ENCODE results near the gene TMEM132A.

Gene TMEM132A

GRCh38 chr11:60924110-60924905, at the start of gene TMEM132A:
TSS of gene TMEM132A (plus strand) at chr11:60924460. CDS start at chr11:60924634, 174 bp downstream.
- DNase-seq (ENCODE audit: low read depth), result no peak

GRCh38 chr11:60875366-60876167, 48.7 kb upstream of the TMEM132A start:
- no peak for DNase-seq (ENCODE audit: low read depth)

GRCh38 chr11:60876168-60876485, 48.1 kb upstream of the TMEM132A start:
- DNase-seq (ENCODE audit: low read depth), result no peak

GRCh38 chr11:60878245-60879101, 45.8 kb upstream of the TMEM132A start:
- DNase-seq (ENCODE audit: low read depth), result no peak

- DNase-seq (ENCODE audit: low read depth), result no peak
Observed at GRCh38 chr11:60879104-60879503, 45.2 kb upstream of the TMEM132A start.

- no peak for DNase-seq (ENCODE audit: low read depth)
Observed at GRCh38 chr11:60879971-60880588, 44.2 kb upstream of the TMEM132A start.

GRCh38 chr11:60880643-60881282, 43.5 kb upstream of the TMEM132A start:
- DNase-seq (ENCODE audit: low read depth), result no peak

- DNase-seq (ENCODE audit: low read depth), result no peak
Observed at GRCh38 chr11:60887556-60887955, 36.7 kb upstream of the TMEM132A start.

GRCh38 chr11:60889869-60890311, 34.4 kb upstream of the TMEM132A start:
- no peak for DNase-seq (ENCODE audit: low read depth)

GRCh38 chr11:60890696-60891095, 33.6 kb upstream of the TMEM132A start:
- DNase-seq (ENCODE audit: low read depth), result no peak

- no peak for DNase-seq (ENCODE audit: low read depth)
Observed at GRCh38 chr11:60891103-60891741, 33.0 kb upstream of the TMEM132A start.

- DNase-seq (ENCODE audit: low read depth), result no peak
Observed at GRCh38 chr11:60895687-60896086, 28.6 kb upstream of the TMEM132A start.

GRCh38 chr11:60897496-60897895, 26.8 kb upstream of the TMEM132A start:
- no peak for DNase-seq (ENCODE audit: low read depth)

- no peak for DNase-seq (ENCODE audit: low read depth)
Observed at GRCh38 chr11:60899046-60899936, 25.0 kb upstream of the TMEM132A start.

- no peak for DNase-seq (ENCODE audit: low read depth)
Observed at GRCh38 chr11:60899977-60900376, 24.3 kb upstream of the TMEM132A start.

GRCh38 chr11:60900673-60901404, 23.4 kb upstream of the TMEM132A start:
- DNase-seq (ENCODE audit: low read depth), result no peak

GRCh38 chr11:60902625-60903024, 21.6 kb upstream of the TMEM132A start:
- DNase-seq (ENCODE audit: low read depth), result no peak

GRCh38 chr11:60905047-60905446, 19.2 kb upstream of the TMEM132A start:
- DNase-seq (ENCODE audit: low read depth), result no peak

- no peak for DNase-seq (ENCODE audit: low read depth)
Observed at GRCh38 chr11:60905551-60906113, 18.6 kb upstream of the TMEM132A start.

Measured in stimulated activated CD4-positive, alpha-beta T cell treated with anti-CD3 and anti-CD28 coated beads, Interleukin-2, amount 100 ng/mL, for 4 hours (primary cell).